OCI-LY3 (cell line): ENCODE data around the gene LYSMD2.

Source experiments
- CTCF ChIP-seq: fragments of 200-600, 300-600 bp; sonication (generic); IDR thresholded peaks from 2 replicates; pipeline ENCODE4 v1.5.1; 2014; ENCODE audit warnings: antibody characterized with exemption, low read length, low read depth
- EZH2phosphoT487 ChIP-seq: fragments of 200-600 bp; shearing (Covaris generic); IDR thresholded peaks from 2 replicates; pipeline ENCODE4 v1.6.1; 2018; ENCODE audit warnings: antibody characterized with exemption, mixed run types, low read depth

DNA sequence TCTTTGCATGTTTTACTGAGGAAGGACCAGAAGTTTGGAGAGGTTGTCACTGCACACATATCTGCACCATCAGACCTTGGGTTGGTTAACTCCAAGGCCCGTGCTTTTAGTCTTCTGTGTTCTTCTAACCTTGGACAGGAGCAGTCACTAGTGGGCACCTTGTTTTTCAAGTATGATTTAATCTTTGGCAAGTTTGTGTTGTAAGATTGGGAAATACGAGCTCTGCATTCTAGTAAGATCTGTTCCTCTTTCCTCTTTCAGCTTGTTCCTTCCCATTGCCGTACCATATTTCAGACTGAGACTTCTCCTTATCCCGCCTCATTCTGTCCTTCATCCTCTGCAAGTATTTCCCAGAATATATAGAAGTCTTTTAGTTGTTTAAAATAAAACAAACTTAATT is 19.0 kb upstream of the LYSMD2 start:
- no peak for TF ChIP-seq CTCF
- no peak for TF ChIP-seq EZH2phosphoT487
